Stimulated activated naive CD8-positive, alpha-beta T cell treated with anti-CD3 and anti-CD28 coated beads, Interleukin-15, amount 100 ng/mL, for 72 hours (primary cell): ENCODE results near the gene KDM4C.

ENCODE experiments used
- ATAC-seq: fragments of 150-1000 bp; cut with Tn5 transposase; 2 replicates; pipeline ENCODE4 v1.10.0; 2021; ENCODE audit warnings: mild to moderate bottlenecking, moderate library complexity
- DNase-seq, 2 donors: peaks; one replicate each; pipeline ENCODE4 v3.0.0; 2021 to 2022
- H3K27ac Mint-ChIP-seq, 2 donors: one replicate each; pipeline ENCODE4 v1.8.0; 2022; ENCODE audit warnings: mild to moderate bottlenecking in 2 of 2, mixed read lengths in 2 of 2, moderate library complexity in 2 of 2
- H3K27me3 Mint-ChIP-seq: one replicate; pipeline ENCODE4 v1.8.0; 2022; ENCODE audit warnings: mixed read lengths
- H3K4me1 Mint-ChIP-seq: one replicate; pipeline ENCODE4 v1.8.0; 2022; ENCODE audit warnings: mild to moderate bottlenecking, mixed read lengths
- H3K4me3 Mint-ChIP-seq, 2 donors: one replicate each; pipeline ENCODE4 v1.8.0; 2022; ENCODE audit warnings: mild to moderate bottlenecking in 2 of 2, mixed read lengths in 2 of 2, moderate library complexity in 1 of 2
- H3K9me3 Mint-ChIP-seq, 2 donors: one replicate each; pipeline ENCODE4 v1.8.0; 2022; ENCODE audit warnings: mixed read lengths in 2 of 2

Gene KDM4C

DNA sequence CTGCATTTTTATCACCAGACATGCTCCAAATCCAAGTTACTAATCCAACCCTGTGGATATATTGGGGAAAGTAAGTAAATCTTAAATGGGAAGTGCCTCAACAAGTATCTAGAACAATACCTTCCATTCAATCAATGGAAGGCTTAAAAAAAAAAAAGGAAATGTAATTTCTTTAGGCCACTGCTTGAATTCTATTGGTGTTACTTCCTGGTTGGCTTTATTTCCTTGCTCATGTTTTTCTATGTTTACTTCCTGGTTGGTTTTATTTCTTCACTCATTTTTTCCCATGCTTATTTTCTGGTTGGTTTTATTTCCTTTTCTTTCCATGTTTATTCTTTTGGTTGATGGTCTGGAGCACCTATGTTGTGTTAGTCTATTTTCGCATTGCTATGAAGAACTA lies 363.9 kb downstream of the KDM4C start:
- Mint-ChIP-seq H3K4me1 (peaks cover 21% of the 10 kb centered on the region), H3K9me3 (no peaks in the 10 kb centered on the region), H3K4me3 (no peak overlapping the region), H3K27ac (peak overlapping the region in 1 of 2 donors; percentile 6), H3K27me3 (no peaks in the 10 kb centered on the region)
- ATAC-seq (no peak), DNase-seq (no peak)

DNA sequence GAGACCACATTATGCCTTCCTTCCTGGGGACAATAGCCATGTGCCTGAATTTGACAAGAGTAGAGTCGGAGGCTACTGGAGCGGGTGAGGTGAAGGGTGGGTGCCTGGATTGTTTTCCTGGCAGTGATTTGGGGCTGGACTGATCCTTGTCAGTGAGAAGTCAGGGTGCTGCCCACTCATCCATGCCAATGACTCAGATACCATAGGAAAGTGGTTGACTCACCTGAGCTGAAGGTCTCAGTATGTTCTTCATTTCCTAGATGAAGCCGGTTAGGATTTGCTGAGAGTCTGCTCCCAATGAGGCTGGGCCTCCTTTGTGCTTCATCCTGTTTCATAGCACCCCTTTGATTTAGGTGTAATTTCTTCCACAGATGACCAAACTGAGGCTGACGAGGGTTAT lies 366.0 kb downstream of the KDM4C start:
- no peaks in the 10 kb centered on the region for H3K9me3 Mint-ChIP-seq
- no peak for ATAC-seq
- H3K4me1 Mint-ChIP-seq: peaks cover 21% of the 10 kb centered on the region
- DNase-seq: no peak
- H3K27me3 Mint-ChIP-seq: no peaks in the 10 kb centered on the region
- no peak overlapping the region for H3K27ac Mint-ChIP-seq
- H3K4me3 Mint-ChIP-seq: no peak overlapping the region

DNA sequence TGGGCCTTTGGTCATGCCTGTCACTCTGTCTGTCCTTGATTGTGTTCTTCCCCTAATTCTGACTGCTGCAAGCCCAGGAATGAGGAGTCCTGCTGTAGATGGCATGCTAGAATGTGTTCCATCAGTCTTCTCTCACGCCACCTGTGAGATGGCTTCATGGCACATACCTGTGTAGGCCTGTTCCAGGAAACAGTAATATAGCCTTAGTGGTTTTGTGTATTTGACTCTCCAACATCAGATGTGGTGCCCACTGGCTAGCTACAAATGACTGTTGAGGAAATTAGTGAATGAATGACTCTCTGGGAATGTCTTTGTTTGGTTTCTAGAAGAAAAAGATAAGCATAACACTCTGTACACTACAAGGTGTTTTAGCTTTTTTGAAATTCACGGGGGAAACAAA lies 367.5 kb downstream of the KDM4C start:
- H3K4me3 Mint-ChIP-seq: no peak overlapping the region
- DNase-seq (no peak), ATAC-seq (peak; percentile 64)
- H3K9me3 Mint-ChIP-seq: no peaks in the 10 kb centered on the region
- no peaks in the 10 kb centered on the region for H3K27me3 Mint-ChIP-seq
- H3K4me1 Mint-ChIP-seq: peaks cover 14% of the 10 kb centered on the region
- no peak overlapping the region for H3K27ac Mint-ChIP-seq

GRCh38 chr9:7129391-7129790 lies 371.6 kb downstream of the KDM4C start:
- Mint-ChIP-seq H3K4me3 (no peak overlapping the region), H3K27me3 (no peaks in the 10 kb centered on the region), H3K9me3 (no peaks in the 10 kb centered on the region), H3K4me1 (no peaks in the 10 kb centered on the region), H3K27ac (no peak overlapping the region)
- no peak for DNase-seq
- no peak for ATAC-seq

GRCh38 chr9:7130266-7130820 lies 372.6 kb downstream of the KDM4C start:
- H3K9me3 Mint-ChIP-seq: no peaks in the 10 kb centered on the region
- H3K4me1 Mint-ChIP-seq: no peaks in the 10 kb centered on the region
- no peaks in the 10 kb centered on the region for H3K27me3 Mint-ChIP-seq
- H3K4me3 Mint-ChIP-seq: no peak overlapping the region
- ATAC-seq (no peak), DNase-seq (no peak)
- peak overlapping the region in 1 of 2 donors; percentile 82 for H3K27ac Mint-ChIP-seq

DNA sequence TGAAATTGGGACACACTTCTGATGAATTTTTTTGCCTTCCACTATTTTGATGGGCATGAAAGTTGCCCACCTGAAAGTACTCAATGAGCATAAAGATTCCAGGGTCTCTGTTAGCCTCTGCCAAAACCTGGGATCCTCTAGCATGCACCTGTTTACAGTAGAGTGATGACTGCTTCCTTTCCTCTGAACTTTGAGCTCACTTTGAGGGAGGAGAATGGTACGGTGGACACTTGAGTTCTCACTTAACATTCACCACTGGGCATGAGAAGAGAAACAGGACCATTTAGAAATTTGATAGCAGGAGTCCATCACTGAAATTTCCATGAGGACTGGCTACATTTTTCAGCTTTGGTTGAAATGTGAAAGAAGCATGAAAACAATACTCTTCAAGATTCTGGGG lies 374.8 kb downstream of the KDM4C start:
- ATAC-seq (no peak), DNase-seq (no peak)
- H3K27me3 Mint-ChIP-seq: no peaks in the 10 kb centered on the region
- no peak overlapping the region for H3K27ac Mint-ChIP-seq
- H3K9me3 Mint-ChIP-seq: no peaks in the 10 kb centered on the region
- H3K4me1 Mint-ChIP-seq: no peaks in the 10 kb centered on the region
- no peak overlapping the region for H3K4me3 Mint-ChIP-seq

DNA sequence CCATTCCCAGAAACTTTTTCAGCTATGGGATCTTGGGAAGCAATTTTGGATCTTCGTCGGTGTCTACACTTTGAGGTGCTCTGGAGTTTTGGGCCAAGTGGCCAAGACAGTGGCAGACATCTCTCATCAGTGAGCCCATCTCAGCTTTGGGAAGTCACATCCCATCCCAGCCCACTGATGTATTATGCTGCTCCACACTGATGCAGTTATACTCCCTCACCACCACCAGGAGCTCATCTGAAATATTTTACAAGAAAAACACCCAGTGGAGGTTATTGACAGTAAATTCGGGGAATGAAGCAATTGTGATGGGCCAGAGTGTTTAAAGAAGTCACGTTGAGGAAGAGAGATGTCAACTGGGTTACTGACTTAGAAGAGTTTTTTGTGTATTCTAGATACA lies 378.0 kb downstream of the KDM4C start:
- H3K9me3 Mint-ChIP-seq: no peaks in the 10 kb centered on the region
- ATAC-seq (no peak), DNase-seq (no peak)
- no peaks in the 10 kb centered on the region for H3K4me1 Mint-ChIP-seq
- no peak overlapping the region for H3K27ac Mint-ChIP-seq
- H3K4me3 Mint-ChIP-seq: no peak overlapping the region
- H3K27me3 Mint-ChIP-seq: no peaks in the 10 kb centered on the region

DNA sequence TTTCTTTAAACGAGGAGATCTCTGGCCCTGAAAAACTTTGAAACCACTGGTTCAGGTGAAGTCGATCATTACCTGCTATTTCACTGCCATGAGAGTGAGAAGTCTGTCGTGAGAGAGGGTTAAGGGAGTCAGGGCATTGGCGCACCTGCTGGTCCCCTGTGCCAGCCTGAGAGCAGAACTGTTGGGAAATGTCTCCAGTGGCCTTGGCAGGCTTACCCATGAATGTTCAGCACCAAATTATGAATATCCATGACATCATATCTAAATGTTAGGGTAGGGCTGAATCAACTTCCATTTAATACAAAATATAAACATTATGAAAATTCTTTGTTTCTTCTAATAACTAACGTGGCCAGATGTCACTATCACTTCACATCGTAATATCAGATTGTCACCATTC lies 379.3 kb downstream of the KDM4C start:
- H3K9me3 Mint-ChIP-seq: no peaks in the 10 kb centered on the region
- H3K27ac Mint-ChIP-seq: no peak overlapping the region
- H3K4me1 Mint-ChIP-seq: no peaks in the 10 kb centered on the region
- DNase-seq (no peak), ATAC-seq (no peak)
- H3K27me3 Mint-ChIP-seq: no peaks in the 10 kb centered on the region
- no peak overlapping the region for H3K4me3 Mint-ChIP-seq

- no peaks in the 10 kb centered on the region for H3K9me3 Mint-ChIP-seq
- no peaks in the 10 kb centered on the region for H3K4me1 Mint-ChIP-seq
- DNase-seq (no peak), ATAC-seq (no peak)
- H3K4me3 Mint-ChIP-seq: no peak overlapping the region
- no peak overlapping the region for H3K27ac Mint-ChIP-seq
- H3K27me3 Mint-ChIP-seq: no peaks in the 10 kb centered on the region
Measured at GRCh38 chr9:7137571-7137970, 379.8 kb downstream of the KDM4C start.

GRCh38 chr9:7139886-7140285 lies 382.1 kb downstream of the KDM4C start:
- ATAC-seq (no peak), DNase-seq (no peak)
- H3K9me3 Mint-ChIP-seq: no peaks in the 10 kb centered on the region
- no peak overlapping the region for H3K4me3 Mint-ChIP-seq
- peak overlapping the region in 1 of 2 donors; percentile 28 for H3K27ac Mint-ChIP-seq
- H3K4me1 Mint-ChIP-seq: no peaks in the 10 kb centered on the region
- H3K27me3 Mint-ChIP-seq: no peaks in the 10 kb centered on the region

DNA sequence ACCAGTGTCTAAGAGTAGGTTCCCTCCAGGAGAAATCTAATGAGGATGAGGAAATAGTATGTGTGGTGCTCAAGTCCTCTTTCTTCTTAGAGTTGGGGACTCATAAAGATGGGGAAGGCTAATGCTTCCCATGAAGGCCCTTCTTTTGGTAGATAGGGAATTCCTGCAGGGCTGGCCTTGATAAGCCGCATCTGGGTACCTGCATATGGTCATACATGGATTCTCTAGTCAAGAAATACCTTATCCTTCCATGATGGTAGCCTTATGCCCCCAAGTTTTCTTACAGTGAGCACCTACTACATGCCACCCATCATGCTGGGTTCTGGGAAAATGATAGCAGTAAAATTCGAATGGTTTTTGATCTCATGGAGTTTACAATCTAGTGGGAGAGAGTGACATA lies 382.6 kb downstream of the KDM4C start:
- Mint-ChIP-seq H3K4me1 (no peaks in the 10 kb centered on the region), H3K9me3 (no peaks in the 10 kb centered on the region), H3K27me3 (no peaks in the 10 kb centered on the region), H3K27ac (no peak overlapping the region), H3K4me3 (no peak overlapping the region)
- no peak for DNase-seq
- ATAC-seq: no peak

DNA sequence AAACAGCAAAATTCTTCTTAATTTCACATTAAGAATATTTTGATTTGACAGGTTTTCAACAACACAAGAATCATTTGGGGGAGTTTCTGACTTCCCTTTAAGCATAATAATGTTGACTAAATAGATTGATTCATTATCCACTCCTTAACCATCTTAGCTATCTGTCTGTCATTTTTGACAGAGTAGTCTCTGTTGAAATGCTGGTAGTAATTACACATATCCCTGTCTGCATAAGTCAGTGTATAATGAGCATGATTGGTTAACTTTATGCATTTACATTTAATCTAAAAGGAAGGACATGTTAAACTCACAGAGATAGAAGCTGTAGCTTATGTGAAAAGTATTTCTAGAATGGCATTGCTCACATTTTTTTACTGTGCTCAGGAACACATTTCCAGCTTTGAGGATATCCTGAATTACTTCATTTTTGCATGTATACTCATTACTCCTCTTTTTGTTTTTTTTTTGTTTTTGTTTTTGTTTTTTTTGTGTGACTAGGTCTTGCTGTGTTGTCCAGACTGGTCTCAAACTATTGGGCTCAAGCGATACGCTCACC lies 385.9 kb downstream of the KDM4C start:
- Mint-ChIP-seq H3K9me3 (no peaks in the 10 kb centered on the region), H3K27me3 (no peaks in the 10 kb centered on the region), H3K4me1 (peaks cover 14% of the 10 kb centered on the region), H3K27ac (no peak overlapping the region), H3K4me3 (no peak overlapping the region)
- ATAC-seq: no peak
- no peak for DNase-seq

DNA sequence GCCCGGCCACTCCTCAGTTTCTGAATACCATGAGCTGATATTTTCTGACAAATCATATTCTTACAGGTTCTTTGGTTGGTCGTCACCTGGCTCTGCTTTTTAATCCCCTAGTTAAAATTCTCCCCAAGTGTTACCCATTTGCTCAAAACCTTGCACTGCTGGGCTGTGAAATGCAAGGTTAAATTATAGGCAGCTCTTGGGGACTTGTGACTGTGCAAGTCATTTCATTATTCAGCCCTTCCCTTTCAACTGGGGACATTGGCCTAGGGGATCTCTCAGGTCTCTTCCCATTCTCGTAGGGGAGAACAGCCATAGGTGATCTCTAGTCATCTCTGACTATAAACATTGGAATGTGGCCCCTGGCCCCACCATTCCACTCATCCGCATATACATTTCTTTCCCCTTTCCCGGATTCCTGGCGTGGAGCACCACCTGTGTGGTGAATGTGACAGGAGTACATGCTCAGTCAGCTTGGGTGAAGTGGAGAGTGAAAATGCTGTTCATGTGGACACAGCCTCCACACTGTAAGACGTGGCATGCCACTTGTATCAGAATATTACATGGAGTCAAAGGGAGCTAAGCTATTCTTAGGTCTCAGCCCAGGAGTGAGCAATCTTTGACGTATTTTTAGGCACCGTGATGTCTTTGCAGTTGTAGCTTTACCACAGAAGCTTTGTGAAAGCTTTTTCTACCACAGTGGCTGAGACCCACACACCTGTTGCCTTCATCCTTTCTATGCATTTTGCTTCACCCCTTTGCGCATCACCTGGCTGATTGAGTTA lies 386.7 kb downstream of the KDM4C start:
- no peaks in the 10 kb centered on the region for H3K9me3 Mint-ChIP-seq
- no peak overlapping the region for H3K4me3 Mint-ChIP-seq
- ATAC-seq (no peak), DNase-seq (no peak)
- peaks cover 21% of the 10 kb centered on the region for H3K4me1 Mint-ChIP-seq
- H3K27me3 Mint-ChIP-seq: no peaks in the 10 kb centered on the region
- H3K27ac Mint-ChIP-seq: no peak overlapping the region

DNA sequence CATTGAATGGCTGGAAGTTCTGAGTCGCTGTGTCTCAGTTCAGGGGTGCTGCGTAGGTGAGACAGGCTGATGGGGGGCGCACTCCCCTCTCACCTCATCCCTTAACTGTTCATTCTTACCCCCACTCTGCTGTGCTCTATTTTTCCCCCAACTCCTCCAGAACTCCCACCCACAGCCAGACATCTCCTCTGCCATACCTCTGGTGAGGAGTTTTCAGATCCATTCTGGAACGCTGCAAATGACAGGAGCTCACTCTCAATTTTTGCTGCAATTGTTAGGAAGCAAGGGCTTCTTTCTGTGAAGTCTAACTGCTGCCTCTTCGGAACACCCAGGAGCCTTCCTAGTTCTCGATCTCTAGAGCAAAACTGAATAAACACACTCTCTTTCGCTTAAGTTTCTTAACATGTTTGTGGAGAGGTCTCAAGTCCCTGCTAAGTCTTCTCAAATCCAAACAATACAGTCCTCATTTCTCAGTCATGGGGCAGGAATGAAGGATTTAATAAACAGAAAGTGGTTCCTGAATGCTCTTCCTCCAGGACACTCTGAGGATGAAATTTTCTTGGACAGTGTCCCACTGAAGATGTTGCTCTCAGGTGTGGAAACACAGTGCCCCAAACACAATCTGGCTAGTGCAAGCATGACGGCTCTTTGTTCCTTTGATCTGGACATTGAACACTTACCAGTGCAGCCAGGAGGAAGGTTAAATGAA lies 387.7 kb downstream of the KDM4C start:
- Mint-ChIP-seq H3K4me3 (no peak overlapping the region), H3K27ac (peak overlapping the region in 1 of 2 donors; percentile 40), H3K4me1 (peaks cover 32% of the 10 kb centered on the region), H3K9me3 (no peaks in the 10 kb centered on the region), H3K27me3 (no peaks in the 10 kb centered on the region)
- DNase-seq (no peak), ATAC-seq (no peak)

DNA sequence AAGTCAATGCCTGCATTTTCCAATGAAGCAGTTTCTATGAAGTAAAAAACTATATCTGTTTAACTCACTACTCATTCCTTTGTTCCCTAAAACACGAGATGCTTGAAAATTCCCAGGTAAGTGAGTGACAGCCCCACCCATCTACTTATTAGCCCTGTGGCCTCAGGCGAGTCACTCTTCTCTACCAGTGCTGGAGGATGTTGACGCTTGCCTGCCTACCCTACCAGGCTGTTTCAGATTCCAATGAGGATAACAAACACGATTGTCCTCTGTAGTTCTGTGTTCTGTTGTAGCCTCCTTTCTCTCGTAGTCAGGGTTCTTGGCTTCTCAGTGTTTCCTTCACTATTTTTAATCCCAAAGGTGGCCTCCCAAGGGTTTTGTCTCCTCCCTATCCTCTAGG lies 388.8 kb downstream of the KDM4C start:
- peaks cover 35% of the 10 kb centered on the region for H3K4me1 Mint-ChIP-seq
- ATAC-seq: no peak
- no peak overlapping the region for H3K4me3 Mint-ChIP-seq
- no peak for DNase-seq
- H3K27me3 Mint-ChIP-seq: no peaks in the 10 kb centered on the region
- H3K27ac Mint-ChIP-seq: no peak overlapping the region
- H3K9me3 Mint-ChIP-seq: no peaks in the 10 kb centered on the region
